PC-3 (cell line): ENCODE results near the gene ATG2A.

ENCODE experiments used
- CTCF ChIP-seq: fragments of 300-600 bp; sonication (generic); conservative IDR thresholded peaks from 2 replicates; pipeline ENCODE4 v1.5.1; 2017; ENCODE audit warnings: antibody characterized with exemption, low read depth, mild to moderate bottlenecking, low read length
- EZH2 ChIP-seq: fragments of 300-600 bp; sonication (generic); IDR thresholded peaks from one replicate; pipeline ENCODE4 v1.6.1; 2017; ENCODE audit warnings: antibody characterized with exemption, mild to moderate bottlenecking, low read length; ENCODE audit not compliant: unreplicated experiment
- EZH2phosphoT487 ChIP-seq: fragments of 300-600 bp; sonication (generic); IDR thresholded peaks from 2 replicates; pipeline ENCODE4 v1.6.1; 2018; ENCODE audit warnings: mild to moderate bottlenecking, antibody characterized with exemption, low read length, borderline replicate concordance

GRCh38 chr11:64879244-64879900, 37.6 kb downstream of the ATG2A start:
- TF ChIP-seq CTCF (no peak), EZH2 (no peak), EZH2phosphoT487 (no peak)
